Fibroblast of villous mesenchyme (primary cell): ENCODE data around the gene GPR137B. TPM values are rescaled to one million over a fixed set of nuclear protein-coding genes. Genes with fewer than 3 reads are reported as not detected.
A peak's percentile ranks its signal among the peaks of the same experiment; 100 is the strongest.

Source experiments
- DNase-seq: peaks from one replicate; pipeline ENCODE4 v3.0.0-alpha.2; 2010; ENCODE audit warnings: low read depth
- H3K4me3 ChIP-seq: 2 replicates; pipeline ENCODE4 v1.5.1; 2011; ENCODE audit warnings: low read depth, mild to moderate bottlenecking, low read length
- total RNA-seq: library from RNA; depleted of rRNA; stranded (reverse); fragments of >200 nt; gene quantifications from 2 replicates; pipeline ENCODE4 v1.2.3, GENCODE V29; 2012
- TF ChIP-seq, protein P1 (sequence below): IDR thresholded peaks from 2 replicates; pipeline ENCODE4 v1.5.1; 2012; ENCODE audit warnings: low read depth, mild to moderate bottlenecking, low read length; ENCODE audit not compliant: insufficient read depth

GPR137B gene
- total RNA-seq, 1 donor = 13.0 TPM

DNA sequence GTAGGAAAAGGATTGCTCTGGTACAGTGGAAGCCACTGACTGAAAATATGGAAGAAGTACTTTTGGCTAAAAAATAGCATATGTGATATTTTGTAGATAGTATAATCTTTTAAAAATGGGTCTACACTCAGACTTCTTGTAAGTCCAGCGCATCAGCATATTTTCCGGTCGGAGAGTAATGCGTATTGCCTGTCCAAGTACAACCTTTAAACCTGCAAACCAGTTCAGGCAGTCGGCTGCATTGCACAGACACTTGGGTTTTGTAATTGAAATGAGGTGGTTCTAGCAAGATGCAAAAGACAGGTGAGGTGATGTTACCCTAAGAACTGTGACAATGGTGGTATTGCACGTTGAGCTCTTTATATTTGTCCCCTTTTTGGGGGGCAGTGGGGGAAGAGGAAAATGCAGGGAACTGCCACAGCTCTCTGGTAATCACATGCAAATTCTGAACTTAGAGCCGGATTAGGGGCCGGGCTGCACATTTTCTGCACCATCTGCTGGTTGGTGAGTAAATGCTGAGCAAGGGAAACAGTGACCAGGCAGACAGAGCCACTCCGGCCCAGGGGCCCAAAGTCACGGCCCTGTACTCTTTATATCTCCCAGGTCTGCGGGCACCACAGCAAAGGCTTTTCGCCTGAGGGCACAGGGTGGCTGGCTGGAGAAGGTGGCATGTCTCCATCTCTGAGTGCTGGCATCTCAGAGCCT, 2.3 kb downstream of the GPR137B start:
- TF ChIP-seq, protein P1, sequence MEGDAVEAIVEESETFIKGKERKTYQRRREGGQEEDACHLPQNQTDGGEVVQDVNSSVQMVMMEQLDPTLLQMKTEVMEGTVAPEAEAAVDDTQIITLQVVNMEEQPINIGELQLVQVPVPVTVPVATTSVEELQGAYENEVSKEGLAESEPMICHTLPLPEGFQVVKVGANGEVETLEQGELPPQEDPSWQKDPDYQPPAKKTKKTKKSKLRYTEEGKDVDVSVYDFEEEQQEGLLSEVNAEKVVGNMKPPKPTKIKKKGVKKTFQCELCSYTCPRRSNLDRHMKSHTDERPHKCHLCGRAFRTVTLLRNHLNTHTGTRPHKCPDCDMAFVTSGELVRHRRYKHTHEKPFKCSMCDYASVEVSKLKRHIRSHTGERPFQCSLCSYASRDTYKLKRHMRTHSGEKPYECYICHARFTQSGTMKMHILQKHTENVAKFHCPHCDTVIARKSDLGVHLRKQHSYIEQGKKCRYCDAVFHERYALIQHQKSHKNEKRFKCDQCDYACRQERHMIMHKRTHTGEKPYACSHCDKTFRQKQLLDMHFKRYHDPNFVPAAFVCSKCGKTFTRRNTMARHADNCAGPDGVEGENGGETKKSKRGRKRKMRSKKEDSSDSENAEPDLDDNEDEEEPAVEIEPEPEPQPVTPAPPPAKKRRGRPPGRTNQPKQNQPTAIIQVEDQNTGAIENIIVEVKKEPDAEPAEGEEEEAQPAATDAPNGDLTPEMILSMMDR = no peak
- DNase-seq = peak; percentile 36
- peak overlapping the region; percentile 75 for H3K4me3 ChIP-seq

DNA sequence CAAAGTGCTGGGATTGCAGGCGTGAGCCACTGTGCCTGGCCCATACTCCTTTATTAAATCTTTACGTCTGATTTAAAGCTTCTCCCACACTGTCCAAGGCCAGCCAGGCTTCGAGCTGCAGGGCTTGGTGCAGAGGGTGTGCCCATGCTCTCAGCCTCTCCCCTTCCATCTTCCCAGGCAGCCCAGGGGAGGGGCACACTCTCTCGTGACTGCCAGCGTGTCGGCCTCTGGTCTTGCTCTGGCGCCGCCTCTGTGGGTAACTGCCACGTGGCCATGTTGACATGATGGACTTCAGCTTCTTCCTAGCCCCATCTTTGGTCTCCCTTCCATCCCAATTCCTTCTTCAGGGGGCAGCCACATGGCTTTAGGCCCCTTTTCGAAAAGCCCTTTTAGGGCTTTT, 4.7 kb downstream of the GPR137B start:
- DNase-seq = peak; percentile 31
- TF ChIP-seq, protein P1 = no peak
- no peak overlapping the region for H3K4me3 ChIP-seq

DNA sequence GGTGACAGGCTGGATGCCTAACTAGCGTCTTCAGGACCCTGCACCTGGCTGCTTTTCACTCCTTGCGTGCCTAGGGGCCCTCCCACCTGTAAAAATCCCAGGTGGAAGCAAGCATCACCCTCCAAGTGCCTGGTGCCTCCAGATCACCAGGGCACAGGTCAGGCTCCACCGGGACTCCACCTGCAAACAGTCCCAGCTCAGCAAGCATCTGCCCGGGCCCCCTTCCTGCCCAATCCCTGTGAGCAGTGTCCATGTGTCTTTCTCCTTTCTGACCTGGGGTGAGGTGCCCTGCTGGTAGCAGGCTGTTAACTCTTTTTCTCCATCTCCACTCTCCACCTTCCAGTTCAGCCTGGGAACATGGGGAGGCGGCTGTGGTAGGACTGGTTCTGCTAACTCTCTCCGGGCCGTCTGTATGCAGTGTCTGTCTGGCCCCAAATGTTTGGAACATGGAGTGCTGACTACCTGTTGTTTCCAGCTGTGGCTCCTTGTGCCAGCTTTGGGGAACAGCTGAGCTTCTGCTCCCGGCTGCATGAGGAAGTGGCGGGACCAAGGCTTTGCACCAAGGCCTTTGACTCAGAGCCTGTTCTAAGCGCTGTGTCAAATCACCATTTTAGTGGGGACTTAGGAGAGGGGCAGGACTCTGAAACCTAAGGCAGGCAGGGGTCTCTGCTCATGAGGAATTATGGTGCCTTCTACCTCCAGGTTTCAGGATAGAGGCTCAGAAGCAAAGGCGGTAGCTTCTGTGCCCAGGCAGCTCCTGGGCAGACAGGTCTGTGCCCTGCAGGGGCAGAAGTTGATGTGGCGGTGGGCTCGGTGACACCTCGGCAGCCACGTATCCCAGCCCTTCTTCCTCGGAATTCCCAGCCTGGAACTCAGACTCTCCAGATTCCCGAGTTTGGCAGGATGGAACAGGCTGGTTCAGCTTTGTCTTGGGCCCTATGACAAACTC, 5.5 kb downstream of the GPR137B start:
- no peak overlapping the region for H3K4me3 ChIP-seq
- TF ChIP-seq, protein P1 = no peak
- no peak for DNase-seq

DNA sequence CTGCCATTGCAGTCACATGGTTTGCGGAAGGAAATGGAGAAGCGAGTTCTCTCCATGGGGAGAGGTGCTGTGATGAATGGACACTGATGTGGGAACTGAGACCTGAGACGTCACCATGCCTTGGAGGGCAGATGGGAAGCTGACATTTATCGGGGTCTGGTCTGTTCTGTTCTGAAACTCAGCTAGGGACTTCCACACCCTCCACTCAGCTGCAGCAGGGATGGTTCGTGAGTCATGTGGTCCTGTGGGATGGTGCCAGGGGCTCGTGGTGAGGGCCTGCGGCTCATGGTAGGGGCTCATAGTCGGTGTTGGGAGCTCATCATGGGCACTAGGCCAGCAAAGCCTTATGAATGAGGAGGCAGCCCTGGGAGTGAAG, 6.1 kb downstream of the GPR137B start:
- TF ChIP-seq, protein P1 = no peak
- no peak for DNase-seq

DNA sequence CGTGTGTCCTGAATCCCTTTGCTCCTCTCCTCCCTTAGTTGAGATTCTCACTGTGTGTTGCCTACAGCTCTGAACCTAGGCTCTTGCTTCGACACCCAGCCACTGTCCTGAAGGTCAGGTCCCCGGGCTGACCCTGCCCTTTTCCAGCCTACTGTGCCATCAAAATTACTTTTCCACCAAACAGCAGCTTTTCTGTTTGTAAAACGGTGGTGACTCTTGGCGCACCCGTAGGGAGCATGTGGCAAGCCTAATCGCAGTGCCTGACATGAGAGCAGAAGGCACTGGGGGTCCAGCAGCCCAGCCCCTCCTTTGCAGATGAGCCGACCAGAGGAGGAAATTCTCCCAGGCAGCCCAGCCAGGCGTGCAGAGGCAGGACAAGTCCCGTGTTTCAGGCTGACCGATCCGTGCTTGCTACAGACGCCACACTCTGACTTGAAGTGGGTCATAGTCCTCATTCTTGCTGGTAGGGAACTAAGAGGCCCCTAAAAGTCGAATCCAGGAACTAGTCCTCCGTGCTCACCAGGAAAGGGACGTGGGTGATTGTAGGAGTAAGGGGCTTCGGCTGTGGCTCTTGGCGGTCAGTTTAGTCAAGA, 6.8 kb downstream of the GPR137B start:
- H3K4me3 ChIP-seq = no peak overlapping the region
- DNase-seq = no peak
- TF ChIP-seq, protein P1 = no peak

More for the DNA sequence above, 6.1 kb downstream of the GPR137B start:
- no peak overlapping the region for H3K4me3 ChIP-seq

DNA sequence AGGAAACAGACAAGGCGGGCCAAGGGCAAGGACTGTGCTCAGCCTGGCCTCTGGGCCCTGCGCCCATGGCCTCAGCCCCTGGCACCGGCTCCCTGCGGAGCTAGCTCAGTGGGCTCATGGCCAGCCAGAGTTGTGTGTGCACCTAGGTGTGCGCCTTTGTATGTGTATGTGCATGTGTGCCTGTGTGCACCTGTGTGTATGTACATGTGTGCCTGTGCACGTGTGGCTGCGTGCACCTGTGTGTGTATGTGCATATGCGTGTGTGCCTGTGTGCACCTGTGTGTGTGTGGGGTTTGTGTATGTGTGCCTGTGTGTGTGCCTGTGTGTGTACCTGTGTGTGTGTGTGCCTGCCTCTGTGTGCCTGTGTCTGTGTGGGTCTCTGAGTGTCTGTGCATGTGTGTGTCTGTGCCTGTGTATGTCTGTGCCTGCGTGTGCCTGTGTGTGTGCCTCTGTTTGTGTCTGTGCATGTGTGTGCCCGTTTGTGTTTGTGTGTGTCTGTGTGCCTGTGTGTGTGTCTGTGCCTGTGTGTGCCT, 7.4 kb downstream of the GPR137B start:
- DNase-seq = no peak

More for the DNA sequence above, 7.4 kb downstream of the GPR137B start:
- H3K4me3 ChIP-seq = no peak overlapping the region
- TF ChIP-seq, protein P1 = no peak
